GM19467 (cell line): ENCODE results near the gene PBOV1.

Experiments
- ATAC-seq: cut with Tn5 transposase; IDR thresholded peaks from one replicate; pipeline ENCODE4 v1.9.1; 2021; ENCODE audit warnings: mild to moderate bottlenecking, moderate library complexity; ENCODE audit not compliant: unreplicated experiment

PBOV1 gene

GRCh38 chr6:138206862-138207261, 11.4 kb downstream of the PBOV1 start:
- no peak for ATAC-seq

GRCh38 chr6:138205437-138206094, 12.7 kb downstream of the PBOV1 start:
- no peak for ATAC-seq

GRCh38 chr6:138204792-138205384, 13.4 kb downstream of the PBOV1 start:
- no peak for ATAC-seq

- ATAC-seq, result no peak
Observed at GRCh38 chr6:138204303-138204702, 14.0 kb downstream of the PBOV1 start.

- ATAC-seq, result no peak
Observed at GRCh38 chr6:138203315-138203714, 15.0 kb downstream of the PBOV1 start.

GRCh38 chr6:138201836-138202235, 16.5 kb downstream of the PBOV1 start:
- no peak for ATAC-seq

- ATAC-seq, result no peak
Observed at GRCh38 chr6:138198430-138199091, 19.7 kb downstream of the PBOV1 start.

- no peak for ATAC-seq
Observed at GRCh38 chr6:138197570-138197969, 20.7 kb downstream of the PBOV1 start.

GRCh38 chr6:138196122-138196738, 22.1 kb downstream of the PBOV1 start:
- ATAC-seq, result no peak

GRCh38 chr6:138194287-138194686, 24.0 kb downstream of the PBOV1 start:
- ATAC-seq, result no peak

- no peak for ATAC-seq
Observed at GRCh38 chr6:138188278-138188941, 29.9 kb downstream of the PBOV1 start.

GRCh38 chr6:138187156-138187555, 31.1 kb downstream of the PBOV1 start:
- no peak for ATAC-seq

GRCh38 chr6:138184230-138184629, 34.1 kb downstream of the PBOV1 start:
- no peak for ATAC-seq

- ATAC-seq, result no peak
Observed at GRCh38 chr6:138183790-138184134, 34.5 kb downstream of the PBOV1 start.

GRCh38 chr6:138182939-138183789, 35.1 kb downstream of the PBOV1 start:
- ATAC-seq, result no peak

- no peak for ATAC-seq
Observed at GRCh38 chr6:138176652-138177232, 41.5 kb downstream of the PBOV1 start.

GRCh38 chr6:138175596-138175995, 42.7 kb downstream of the PBOV1 start:
- ATAC-seq, result no peak
